Measurements from ENCODE around the gene D2HGDH. TPM values are rescaled to one million over a fixed set of nuclear protein-coding genes. Genes with fewer than 3 reads are reported as not detected.
"Not testable (repeated sequence)": the region's sequence is repeated elsewhere in the genome, so short reads cannot be mapped to it uniquely, and the experiment has no call there.

The D2HGDH gene
- total RNA-seq, 1 experiment from 2014 or later = 30.7 TPM

- no peak overlapping the region for H3K4me3 ChIP-seq (ENCODE audit: low read depth, low read length, poor library complexity, severe bottlenecking)
- intact Hi-C loops (cut with micrococcal nuclease; ENCODE audit: unreplicated experiment) = no loop called here
- DNase-seq (ENCODE audit: low spot score) = no peak
- no peak for TF ChIP-seq EZH2 (IDR thresholded peaks at IDR 0.05; ENCODE audit: borderline replicate concordance, low read depth, low read length, poor library complexity, severe bottlenecking)
- TF ChIP-seq, protein P1, sequence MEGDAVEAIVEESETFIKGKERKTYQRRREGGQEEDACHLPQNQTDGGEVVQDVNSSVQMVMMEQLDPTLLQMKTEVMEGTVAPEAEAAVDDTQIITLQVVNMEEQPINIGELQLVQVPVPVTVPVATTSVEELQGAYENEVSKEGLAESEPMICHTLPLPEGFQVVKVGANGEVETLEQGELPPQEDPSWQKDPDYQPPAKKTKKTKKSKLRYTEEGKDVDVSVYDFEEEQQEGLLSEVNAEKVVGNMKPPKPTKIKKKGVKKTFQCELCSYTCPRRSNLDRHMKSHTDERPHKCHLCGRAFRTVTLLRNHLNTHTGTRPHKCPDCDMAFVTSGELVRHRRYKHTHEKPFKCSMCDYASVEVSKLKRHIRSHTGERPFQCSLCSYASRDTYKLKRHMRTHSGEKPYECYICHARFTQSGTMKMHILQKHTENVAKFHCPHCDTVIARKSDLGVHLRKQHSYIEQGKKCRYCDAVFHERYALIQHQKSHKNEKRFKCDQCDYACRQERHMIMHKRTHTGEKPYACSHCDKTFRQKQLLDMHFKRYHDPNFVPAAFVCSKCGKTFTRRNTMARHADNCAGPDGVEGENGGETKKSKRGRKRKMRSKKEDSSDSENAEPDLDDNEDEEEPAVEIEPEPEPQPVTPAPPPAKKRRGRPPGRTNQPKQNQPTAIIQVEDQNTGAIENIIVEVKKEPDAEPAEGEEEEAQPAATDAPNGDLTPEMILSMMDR (conservative IDR thresholded peaks at IDR 0.05; ENCODE audit: low read depth, low read length) = no peak
- H3K4me1 ChIP-seq (ENCODE audit: insufficient read depth, low read length, poor library complexity, severe bottlenecking) = peaks cover 10% of the 10 kb centered on the region
- H3K9me3 ChIP-seq (ENCODE audit: low read depth, low read length, poor library complexity, severe bottlenecking) = no peaks in the 10 kb centered on the region
- no TSS peak for BruUV-seq (replicated peaks)
- POLR2A ChIA-PET (ENCODE audit: low non-redundant PET) = no interaction called here
- no peaks in the 10 kb centered on the region for H3K36me3 ChIP-seq (ENCODE audit: insufficient read depth, low read length, poor library complexity, severe bottlenecking)
- no peak overlapping the region for H3K27ac ChIP-seq (ENCODE audit: low read depth, low read length, poor library complexity, severe bottlenecking)
- H3K27me3 ChIP-seq (replicated peaks; ENCODE audit: insufficient read depth, low read depth, low read length, poor library complexity) = no peaks in the 10 kb centered on the region
- CTCF ChIA-PET = no interaction called here
These were observed 63.7 kb downstream of the D2HGDH start for GRCh38 chr2:241798081-241798630.

- intact Hi-C loops (cut with micrococcal nuclease; ENCODE audit: unreplicated experiment) = no loop called here
- no peak for DNase-seq (ENCODE audit: low spot score)
- no peaks in the 10 kb centered on the region for H3K9me3 ChIP-seq (ENCODE audit: low read depth, low read length, poor library complexity, severe bottlenecking)
- no peak for TF ChIP-seq EZH2 (IDR thresholded peaks at IDR 0.05; ENCODE audit: borderline replicate concordance, low read depth, low read length, poor library complexity, severe bottlenecking)
- TF ChIP-seq, protein P1 (conservative IDR thresholded peaks at IDR 0.05; ENCODE audit: low read depth, low read length) = no peak
- no peak overlapping the region for H3K4me3 ChIP-seq (ENCODE audit: low read depth, low read length, poor library complexity, severe bottlenecking)
- ChIA-PET CTCF (no interaction called here), POLR2A (ENCODE audit: low non-redundant PET) (no interaction called here)
- H3K4me1 ChIP-seq (ENCODE audit: insufficient read depth, low read length, poor library complexity, severe bottlenecking) = peaks cover 15% of the 10 kb centered on the region
- H3K27me3 ChIP-seq (replicated peaks; ENCODE audit: insufficient read depth, low read depth, low read length, poor library complexity) = no peaks in the 10 kb centered on the region
- peak overlapping the region; percentile 19 for H3K27ac ChIP-seq (ENCODE audit: low read depth, low read length, poor library complexity, severe bottlenecking)
- no peaks in the 10 kb centered on the region for H3K36me3 ChIP-seq (ENCODE audit: insufficient read depth, low read length, poor library complexity, severe bottlenecking)
- BruUV-seq (replicated peaks) = no TSS peak
These were observed 64.4 kb downstream of the D2HGDH start for GRCh38 chr2:241798631-241799521.

DNA sequence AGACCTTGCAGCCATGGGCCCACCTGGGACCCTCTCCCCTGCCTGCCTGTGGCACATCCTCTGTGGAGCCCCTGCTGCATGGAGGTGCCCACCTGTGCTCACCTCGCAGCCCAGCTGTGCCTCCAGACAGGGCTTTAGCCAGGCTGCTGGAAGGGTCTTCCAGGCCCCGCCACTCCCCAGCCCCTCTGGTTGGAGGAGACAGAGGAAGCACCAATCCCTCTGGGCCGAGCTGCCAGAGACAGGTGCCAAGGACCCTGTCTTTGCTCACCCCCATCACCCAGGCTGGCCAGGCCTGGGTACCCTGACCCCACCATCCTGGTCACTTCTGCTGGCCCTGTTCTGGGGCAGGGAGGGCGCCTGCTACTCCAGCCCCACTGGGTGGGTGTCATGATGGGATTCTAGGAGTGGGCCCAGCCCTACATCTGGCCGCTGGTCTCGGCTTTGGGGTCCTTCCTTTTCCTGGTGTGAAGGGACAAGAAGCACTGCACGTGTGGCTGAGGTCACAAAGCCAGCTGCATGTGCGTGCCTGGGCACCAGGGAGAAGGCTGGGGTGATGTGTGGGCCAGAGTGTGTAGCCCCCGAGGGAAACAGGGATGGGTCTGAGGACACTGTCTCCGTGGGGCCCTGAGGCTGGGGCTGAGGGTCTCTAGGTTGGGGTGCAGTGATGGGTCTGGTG is 65.2 kb downstream of the D2HGDH start:
- Histone ChIP-seq H3K9me3 (ENCODE audit: low read depth, low read length, poor library complexity, severe bottlenecking) (no peaks in the 10 kb centered on the region), H3K4me1 (ENCODE audit: insufficient read depth, low read length, poor library complexity, severe bottlenecking) (peaks cover 23% of the 10 kb centered on the region), H3K27me3 (replicated peaks; ENCODE audit: insufficient read depth, low read depth, low read length, poor library complexity) (no peaks in the 10 kb centered on the region), H3K36me3 (ENCODE audit: insufficient read depth, low read length, poor library complexity, severe bottlenecking) (no peaks in the 10 kb centered on the region), H3K27ac (ENCODE audit: low read depth, low read length, poor library complexity, severe bottlenecking) (no peak overlapping the region), H3K4me3 (ENCODE audit: low read depth, low read length, poor library complexity, severe bottlenecking) (no peak overlapping the region)
- TF ChIP-seq, protein P1 (conservative IDR thresholded peaks at IDR 0.05; ENCODE audit: low read depth, low read length) = no peak
- no peak for TF ChIP-seq EZH2 (IDR thresholded peaks at IDR 0.05; ENCODE audit: borderline replicate concordance, low read depth, low read length, poor library complexity, severe bottlenecking)
- CTCF ChIA-PET = no interaction called here
- BruUV-seq (replicated peaks) = no TSS peak
- no peak for DNase-seq (ENCODE audit: low spot score)
- POLR2A ChIA-PET (ENCODE audit: low non-redundant PET) = no interaction called here
- intact Hi-C loops (cut with micrococcal nuclease; ENCODE audit: unreplicated experiment) = no loop called here

DNA sequence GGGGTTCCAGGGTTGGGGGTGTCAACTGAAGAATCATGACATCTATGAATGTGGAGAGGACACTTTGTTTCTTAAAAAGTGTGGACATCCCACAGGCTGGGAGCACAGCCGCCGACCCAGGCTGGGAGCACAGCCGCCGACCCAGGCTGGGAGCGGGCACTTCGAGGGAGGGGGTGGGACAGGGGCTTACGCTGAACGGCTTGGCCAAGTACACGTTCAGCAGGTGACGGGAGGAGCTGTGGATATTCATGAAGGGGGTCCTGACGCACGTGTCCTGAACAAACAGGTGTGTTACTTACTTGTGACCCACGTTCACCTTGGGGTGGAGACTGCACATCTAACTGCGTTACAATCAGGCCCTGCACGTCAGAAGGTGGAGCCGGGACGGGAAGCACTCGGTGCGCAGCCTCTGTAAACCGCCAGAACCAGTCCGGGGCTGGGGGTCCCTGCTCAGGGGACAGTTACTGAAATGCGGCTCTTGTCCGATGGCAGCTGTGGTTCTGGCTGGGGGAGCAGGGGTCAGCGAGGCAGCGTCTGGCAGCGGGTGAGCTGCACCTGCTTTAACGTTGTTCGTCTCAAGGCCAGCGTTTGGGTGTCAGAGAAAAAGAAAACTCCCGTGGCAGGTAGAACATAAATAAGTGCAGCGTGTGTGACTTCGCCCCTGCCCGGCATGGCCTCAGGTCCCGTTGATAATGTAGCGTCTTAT is 65.9 kb downstream of the D2HGDH start:
- POLR2A ChIA-PET (ENCODE audit: low non-redundant PET); CTCF ChIA-PET; H3K27ac ChIP-seq (ENCODE audit: low read depth, low read length, poor library complexity, severe bottlenecking); H3K36me3 ChIP-seq (ENCODE audit: insufficient read depth, low read length, poor library complexity, severe bottlenecking); DNase-seq (ENCODE audit: low spot score); H3K4me3 ChIP-seq (ENCODE audit: low read depth, low read length, poor library complexity, severe bottlenecking); BruUV-seq (replicated peaks); H3K27me3 ChIP-seq (replicated peaks; ENCODE audit: insufficient read depth, low read depth, low read length, poor library complexity); H3K9me3 ChIP-seq (ENCODE audit: low read depth, low read length, poor library complexity, severe bottlenecking); intact Hi-C loops (cut with micrococcal nuclease; ENCODE audit: unreplicated experiment): not testable (repeated sequence)
- H3K4me1 ChIP-seq (ENCODE audit: insufficient read depth, low read length, poor library complexity, severe bottlenecking) = peaks cover 27% of the 10 kb centered on the region
